HepG2 (cell line): ENCODE data around the gene ST14. TPM values are rescaled to one million over a fixed set of nuclear protein-coding genes. Genes with fewer than 3 reads are reported as not detected.
A peak's percentile ranks its signal among the peaks of the same experiment; 100 is the strongest.

ENCODE experiments used
- ARID2 ChIP-seq: sonication (generic); formaldehyde crosslinking; IDR thresholded peaks from 2 replicates; pipeline ENCODE4 v1.8.1; 2022; ENCODE audit warnings: mild to moderate bottlenecking, missing genetic modification reagents, borderline replicate concordance
- ARNTL ChIP-seq: sonication (generic); formaldehyde crosslinking; IDR thresholded peaks from 2 replicates; pipeline ENCODE4 v1.4.0; 2020; ENCODE audit warnings: mild to moderate bottlenecking, missing genetic modification reagents
- CAMTA2 ChIP-seq: sonication (generic); formaldehyde crosslinking; IDR thresholded peaks from 2 replicates; pipeline ENCODE4 v1.4.0; 2020; ENCODE audit warnings: mild to moderate bottlenecking, missing genetic modification reagents, borderline replicate concordance
- FOXO1 ChIP-seq: sonication (generic); formaldehyde crosslinking; IDR thresholded peaks from 2 replicates; pipeline ENCODE4 v1.4.0; 2020; ENCODE audit warnings: missing genetic modification reagents
- GABPB1 ChIP-seq: IDR thresholded peaks from 2 replicates; pipeline ENCODE4 v1.6.1; 2016; ENCODE audit warnings: mild to moderate bottlenecking, missing genetic modification reagents, moderate library complexity, missing compliant biosample characterization
- HDAC2 ChIP-seq: sonication (generic); formaldehyde crosslinking; IDR thresholded peaks from 2 replicates; pipeline ENCODE4 v1.4.0; 2020; ENCODE audit warnings: missing genetic modification reagents
- JARID2 ChIP-seq: sonication (generic); formaldehyde crosslinking; IDR thresholded peaks from 2 replicates; pipeline ENCODE4 v1.8.1; 2023; ENCODE audit warnings: missing genetic modification reagents, inconsistent platforms; ENCODE audit not compliant: insufficient replicate concordance
- KLF16 ChIP-seq, 2 experiments: sonication (generic) in 1 of 2; formaldehyde crosslinking in 1 of 2; IDR thresholded peaks; 2 replicates each; pipeline versions ENCODE4 v1.6.1 to v1.8.0; 2016 to 2023; ENCODE audit warnings: missing genetic modification reagents in 2 of 2, missing compliant biosample characterization in 1 of 2
- MTF2 ChIP-seq: sonication (generic); formaldehyde crosslinking; IDR thresholded peaks from 2 replicates; pipeline ENCODE4 v1.5.0; 2020; ENCODE audit warnings: missing genetic modification reagents, borderline replicate concordance
- NFKB2 ChIP-seq: sonication (generic); formaldehyde crosslinking; IDR thresholded peaks from 2 replicates; pipeline ENCODE4 v1.4.0; 2020; ENCODE audit warnings: missing genetic modification reagents, borderline replicate concordance
- TRIM24 ChIP-seq: sonication (generic); formaldehyde crosslinking; IDR thresholded peaks from 2 replicates; pipeline ENCODE4 v1.8.0; 2022; ENCODE audit warnings: mild to moderate bottlenecking, missing genetic modification reagents
- XRCC5 ChIP-seq: fragments of 200-400 bp; formaldehyde crosslinking; optimal IDR thresholded peaks from 2 replicates; pipeline ENCODE3; 2017; ENCODE audit warnings: mild to moderate bottlenecking, low read length
- ZNF205 ChIP-seq: IDR thresholded peaks from 2 replicates; pipeline ENCODE4 v1.6.1; 2018; ENCODE audit warnings: missing biosample characterization, missing genetic modification reagents
- ZNF558 ChIP-seq: sonication (generic); formaldehyde crosslinking; IDR thresholded peaks from 2 replicates; pipeline ENCODE4 v1.9.0; 2022; ENCODE audit warnings: mild to moderate bottlenecking, missing genetic modification reagents, borderline replicate concordance
- ZNF589 ChIP-seq: sonication (generic); formaldehyde crosslinking; conservative IDR thresholded peaks from 2 replicates; pipeline ENCODE4 v1.8.0; 2022; ENCODE audit warnings: mild to moderate bottlenecking, moderate library complexity, missing genetic modification reagents
- ZNF598 ChIP-seq: sonication (generic); formaldehyde crosslinking; IDR thresholded peaks from 2 replicates; pipeline ENCODE4 v1.5.1; 2020; ENCODE audit warnings: mild to moderate bottlenecking, missing genetic modification reagents, borderline replicate concordance
- ZNF746 ChIP-seq: sonication (generic); formaldehyde crosslinking; IDR thresholded peaks from 2 replicates; pipeline ENCODE4 v1.8.0; 2022; ENCODE audit warnings: mild to moderate bottlenecking, missing genetic modification reagents
- ZNF878 ChIP-seq: sonication (generic); formaldehyde crosslinking; IDR thresholded peaks from 2 replicates; pipeline ENCODE4 v1.8.1; 2023; ENCODE audit warnings: mild to moderate bottlenecking, missing genetic modification reagents, moderate library complexity
- polyA plus RNA-seq, 8 experiments: library from polyadenylated mRNA; depleted of rRNA in 3 of 8; stranded (reverse) in 7 of 8; unstranded in 1 of 8; fragments of >200 nt; fragmentation: Illumina TruSeq in 4 of 8; extraction: Trizol in 4 of 8; gene quantifications; 2 replicates each; pipeline versions ENCODE4 v1.2.1 to v1.2.3, GENCODE V29; 2011 to 2016; ENCODE audit warnings: low read depth in 4 of 8, missing spikeins in 1 of 8, mixed read lengths in 1 of 8; ENCODE audit not compliant: insufficient read depth in 1 of 8
- total RNA-seq, 5 experiments: library from RNA; depleted of rRNA; stranded (reverse); fragments of >200 nt; fragmentation: Illumina TruSeq; extraction: Trizol; gene quantifications; 2 replicates each; pipeline ENCODE4 v1.2.3, GENCODE V29; 2016; ENCODE audit warnings: low read depth in 1 of 5
- TF ChIP-seq, protein P1 (sequence below): sonication (generic); formaldehyde crosslinking; IDR thresholded peaks from 2 replicates; pipeline ENCODE4 v1.4.0; 2020; ENCODE audit warnings: mild to moderate bottlenecking, low read depth, missing genetic modification reagents
- TF ChIP-seq, protein P2 (sequence below): IDR thresholded peaks from 2 replicates; pipeline ENCODE4 v1.6.1; 2016; ENCODE audit warnings: low read depth, borderline replicate concordance
- TF ChIP-seq, protein P3 (sequence below): sonication (generic); formaldehyde crosslinking; IDR thresholded peaks from 2 replicates; pipeline ENCODE4 v1.9.0; 2021; ENCODE audit warnings: missing genetic modification reagents, mild to moderate bottlenecking, borderline replicate concordance
- TF ChIP-seq, protein P4 (sequence below): sonication (generic); formaldehyde crosslinking; IDR thresholded peaks from 2 replicates; pipeline ENCODE4 v1.4.0; 2020; ENCODE audit warnings: low read depth, mild to moderate bottlenecking, missing genetic modification reagents
- TF ChIP-seq, protein P5 (sequence below): sonication (generic); formaldehyde crosslinking; conservative IDR thresholded peaks from 2 replicates; pipeline ENCODE4 v1.8.0; 2022; ENCODE audit warnings: missing genetic modification reagents
- TF ChIP-seq, protein P6 (sequence below): sonication (generic); formaldehyde crosslinking; IDR thresholded peaks from 2 replicates; pipeline ENCODE4 v1.8.0; 2022; ENCODE audit warnings: missing genetic modification reagents, mild to moderate bottlenecking, borderline replicate concordance

Gene ST14
- total and polyA plus RNA-seq, 2 of the 13 experiments (the other 11 are each of a cell fraction or from before 2014, with no cell fraction given): 0.88 to 1.4 TPM

DNA sequence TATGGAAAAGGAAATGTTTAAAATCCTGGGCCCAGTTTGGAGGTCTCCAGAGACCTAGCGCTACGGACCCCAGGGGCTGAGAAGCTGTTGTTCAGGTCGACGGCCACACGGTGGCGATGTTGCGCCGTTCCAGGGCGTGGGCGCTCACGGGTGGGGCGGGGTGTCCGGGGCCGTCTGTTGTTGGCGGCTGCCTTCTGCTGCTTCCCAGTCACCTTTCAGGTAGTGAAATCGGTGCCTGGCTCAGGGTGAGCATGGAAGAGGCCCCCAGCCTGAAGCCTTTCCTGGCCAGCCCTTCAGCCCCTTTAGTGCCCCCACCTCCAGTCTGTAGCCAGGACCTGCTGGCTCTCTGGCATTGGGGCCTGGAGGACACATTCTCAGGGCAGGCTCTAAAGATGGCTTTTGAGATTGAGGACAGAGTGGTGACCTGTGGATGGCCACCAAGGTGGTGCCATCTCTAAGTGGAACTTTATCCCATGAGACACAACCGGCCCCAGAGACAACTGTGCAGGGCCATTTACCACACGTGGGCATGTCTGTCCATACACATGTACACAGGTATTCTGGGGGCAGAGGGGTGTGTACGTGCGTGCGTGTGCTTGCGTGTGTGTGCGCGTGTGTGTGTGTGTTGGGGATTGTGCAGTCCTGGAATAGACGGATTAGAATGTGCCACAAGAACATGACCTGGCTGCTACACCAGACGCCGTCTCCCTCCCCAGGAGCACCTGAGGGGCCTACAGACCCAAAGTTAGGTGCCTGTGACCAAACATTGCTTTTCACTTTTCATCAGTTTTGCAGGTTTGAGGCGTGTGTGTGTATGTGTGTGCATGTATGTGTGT, 53.8 kb downstream of the ST14 start (continued):
- TF ChIP-seq, protein P1, sequence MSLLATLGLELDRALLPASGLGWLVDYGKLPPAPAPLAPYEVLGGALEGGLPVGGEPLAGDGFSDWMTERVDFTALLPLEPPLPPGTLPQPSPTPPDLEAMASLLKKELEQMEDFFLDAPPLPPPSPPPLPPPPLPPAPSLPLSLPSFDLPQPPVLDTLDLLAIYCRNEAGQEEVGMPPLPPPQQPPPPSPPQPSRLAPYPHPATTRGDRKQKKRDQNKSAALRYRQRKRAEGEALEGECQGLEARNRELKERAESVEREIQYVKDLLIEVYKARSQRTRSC (CRISPR knock-in tag): no peak
- TF ChIP-seq FOXO1 (CRISPR knock-in tag) (0 out of 2 replicates have a peak, but pooled peaks have one; percentile 31), HDAC2 (CRISPR knock-in tag) (0 out of 2 replicates have a peak, but pooled peaks have one; percentile 11), JARID2 (CRISPR knock-in tag) (no peak), ZNF746 (CRISPR knock-in tag) (no peak), ARID2 (CRISPR knock-in tag) (no peak), CAMTA2 (CRISPR knock-in tag) (no peak), XRCC5 (peak; percentile 53), ZNF878 (no peak), ARNTL (CRISPR knock-in tag) (no peak), ZNF205 (no peak), KLF16 (CRISPR knock-in tag; IDR thresholded peaks at IDR 0.05) (no peak), NFKB2 (CRISPR knock-in tag) (no peak), MTF2 (CRISPR knock-in tag) (no peak), TRIM24 (CRISPR knock-in tag) (no peak), ZNF558 (CRISPR knock-in tag) (no peak), ZNF589 (CRISPR knock-in tag) (no peak), GABPB1 (peak; percentile 18; the same call in 1 of the 2 replicates), ZNF598 (CRISPR knock-in tag) (peak; percentile 33; the same call in 1 of the 2 replicates)
- TF ChIP-seq, protein P2, sequence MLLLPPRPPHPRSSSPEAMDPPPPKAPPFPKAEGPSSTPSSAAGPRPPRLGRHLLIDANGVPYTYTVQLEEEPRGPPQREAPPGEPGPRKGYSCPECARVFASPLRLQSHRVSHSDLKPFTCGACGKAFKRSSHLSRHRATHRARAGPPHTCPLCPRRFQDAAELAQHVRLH (CRISPR knock-in tag): no peak
- TF ChIP-seq, protein P3, sequence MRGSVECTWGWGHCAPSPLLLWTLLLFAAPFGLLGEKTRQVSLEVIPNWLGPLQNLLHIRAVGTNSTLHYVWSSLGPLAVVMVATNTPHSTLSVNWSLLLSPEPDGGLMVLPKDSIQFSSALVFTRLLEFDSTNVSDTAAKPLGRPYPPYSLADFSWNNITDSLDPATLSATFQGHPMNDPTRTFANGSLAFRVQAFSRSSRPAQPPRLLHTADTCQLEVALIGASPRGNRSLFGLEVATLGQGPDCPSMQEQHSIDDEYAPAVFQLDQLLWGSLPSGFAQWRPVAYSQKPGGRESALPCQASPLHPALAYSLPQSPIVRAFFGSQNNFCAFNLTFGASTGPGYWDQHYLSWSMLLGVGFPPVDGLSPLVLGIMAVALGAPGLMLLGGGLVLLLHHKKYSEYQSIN (CRISPR knock-in tag): no peak
- TF ChIP-seq, protein P4, sequence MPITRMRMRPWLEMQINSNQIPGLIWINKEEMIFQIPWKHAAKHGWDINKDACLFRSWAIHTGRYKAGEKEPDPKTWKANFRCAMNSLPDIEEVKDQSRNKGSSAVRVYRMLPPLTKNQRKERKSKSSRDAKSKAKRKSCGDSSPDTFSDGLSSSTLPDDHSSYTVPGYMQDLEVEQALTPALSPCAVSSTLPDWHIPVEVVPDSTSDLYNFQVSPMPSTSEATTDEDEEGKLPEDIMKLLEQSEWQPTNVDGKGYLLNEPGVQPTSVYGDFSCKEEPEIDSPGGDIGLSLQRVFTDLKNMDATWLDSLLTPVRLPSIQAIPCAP (CRISPR knock-in tag): no peak
- TF ChIP-seq, protein P5, sequence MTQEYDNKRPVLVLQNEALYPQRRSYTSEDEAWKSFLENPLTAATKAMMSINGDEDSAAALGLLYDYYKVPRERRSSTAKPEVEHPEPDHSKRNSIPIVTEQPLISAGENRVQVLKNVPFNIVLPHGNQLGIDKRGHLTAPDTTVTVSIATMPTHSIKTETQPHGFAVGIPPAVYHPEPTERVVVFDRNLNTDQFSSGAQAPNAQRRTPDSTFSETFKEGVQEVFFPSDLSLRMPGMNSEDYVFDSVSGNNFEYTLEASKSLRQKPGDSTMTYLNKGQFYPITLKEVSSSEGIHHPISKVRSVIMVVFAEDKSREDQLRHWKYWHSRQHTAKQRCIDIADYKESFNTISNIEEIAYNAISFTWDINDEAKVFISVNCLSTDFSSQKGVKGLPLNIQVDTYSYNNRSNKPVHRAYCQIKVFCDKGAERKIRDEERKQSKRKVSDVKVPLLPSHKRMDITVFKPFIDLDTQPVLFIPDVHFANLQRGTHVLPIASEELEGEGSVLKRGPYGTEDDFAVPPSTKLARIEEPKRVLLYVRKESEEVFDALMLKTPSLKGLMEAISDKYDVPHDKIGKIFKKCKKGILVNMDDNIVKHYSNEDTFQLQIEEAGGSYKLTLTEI: no peak
- TF ChIP-seq, protein P6, sequence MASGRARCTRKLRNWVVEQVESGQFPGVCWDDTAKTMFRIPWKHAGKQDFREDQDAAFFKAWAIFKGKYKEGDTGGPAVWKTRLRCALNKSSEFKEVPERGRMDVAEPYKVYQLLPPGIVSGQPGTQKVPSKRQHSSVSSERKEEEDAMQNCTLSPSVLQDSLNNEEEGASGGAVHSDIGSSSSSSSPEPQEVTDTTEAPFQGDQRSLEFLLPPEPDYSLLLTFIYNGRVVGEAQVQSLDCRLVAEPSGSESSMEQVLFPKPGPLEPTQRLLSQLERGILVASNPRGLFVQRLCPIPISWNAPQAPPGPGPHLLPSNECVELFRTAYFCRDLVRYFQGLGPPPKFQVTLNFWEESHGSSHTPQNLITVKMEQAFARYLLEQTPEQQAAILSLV (CRISPR knock-in tag): 0 out of 2 replicates have a peak, but pooled peaks have one; percentile 61
